Measurements from ENCODE around the gene TRIP6.

The TRIP6 gene, protein sequence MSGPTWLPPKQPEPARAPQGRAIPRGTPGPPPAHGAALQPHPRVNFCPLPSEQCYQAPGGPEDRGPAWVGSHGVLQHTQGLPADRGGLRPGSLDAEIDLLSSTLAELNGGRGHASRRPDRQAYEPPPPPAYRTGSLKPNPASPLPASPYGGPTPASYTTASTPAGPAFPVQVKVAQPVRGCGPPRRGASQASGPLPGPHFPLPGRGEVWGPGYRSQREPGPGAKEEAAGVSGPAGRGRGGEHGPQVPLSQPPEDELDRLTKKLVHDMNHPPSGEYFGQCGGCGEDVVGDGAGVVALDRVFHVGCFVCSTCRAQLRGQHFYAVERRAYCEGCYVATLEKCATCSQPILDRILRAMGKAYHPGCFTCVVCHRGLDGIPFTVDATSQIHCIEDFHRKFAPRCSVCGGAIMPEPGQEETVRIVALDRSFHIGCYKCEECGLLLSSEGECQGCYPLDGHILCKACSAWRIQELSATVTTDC

DNA sequence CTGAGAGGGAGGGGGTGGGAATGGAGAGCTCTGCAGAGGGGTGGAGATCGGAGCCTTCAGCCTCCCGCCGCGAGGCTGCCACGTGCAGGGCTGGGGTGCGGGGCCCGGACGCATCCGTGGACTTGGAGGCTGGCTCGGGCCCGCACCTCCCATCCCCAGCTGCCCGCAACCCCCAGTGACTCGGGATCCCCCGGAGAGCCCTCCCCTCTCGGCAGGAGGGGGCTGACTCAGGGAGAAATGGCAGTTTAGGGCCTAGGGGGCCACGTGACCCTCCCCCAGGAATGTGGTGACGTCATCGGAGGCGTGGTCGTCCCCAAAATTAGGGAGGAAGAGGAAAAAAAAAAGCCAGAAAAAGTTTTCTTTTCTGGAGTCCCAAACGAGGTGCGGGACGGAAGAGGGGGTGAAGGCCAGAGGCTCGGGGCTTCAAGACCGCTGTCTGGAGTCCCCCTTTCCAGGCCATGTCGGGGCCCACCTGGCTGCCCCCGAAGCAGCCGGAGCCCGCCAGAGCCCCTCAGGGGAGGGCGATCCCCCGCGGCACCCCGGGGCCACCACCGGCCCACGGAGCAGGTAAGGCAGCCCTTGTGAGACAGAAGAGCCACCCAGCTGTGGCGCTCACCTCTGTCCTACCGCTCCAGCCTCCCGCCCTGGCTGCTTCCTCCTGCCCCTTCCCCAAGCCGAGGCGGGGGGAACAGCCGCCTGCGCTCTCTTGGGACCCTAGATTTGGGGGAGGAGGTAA, at the start of gene TRIP6:
TSS of gene TRIP6 (plus strand) at position 348 of the 736 bp plus-strand sequence. CDS start at position 459, 111 bp downstream.
- peak; percentile 44 to 68 for DNase-seq (ENCODE audit: low read depth in 1 of 2, low spot score in 1 of 2)

DNA sequence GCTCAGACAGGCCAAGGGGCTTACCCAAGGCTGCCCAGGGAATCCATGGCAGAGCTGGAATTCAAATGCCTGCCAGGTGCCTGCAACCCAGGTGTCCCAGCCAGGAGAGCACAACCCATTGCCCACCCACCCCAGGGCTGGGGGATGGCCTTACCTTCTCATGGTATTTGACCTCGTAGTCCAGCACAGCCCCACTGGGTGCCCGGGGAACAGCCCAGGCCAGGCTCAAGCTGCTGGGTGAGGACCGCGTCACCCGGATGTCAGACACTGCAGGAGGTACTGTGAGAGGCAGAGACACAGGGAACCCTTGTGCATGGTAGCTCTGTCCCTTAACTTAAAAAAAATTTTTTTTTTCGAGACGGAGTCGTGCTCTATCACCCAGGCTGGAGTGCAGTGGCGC, 48.8 kb upstream of the TRIP6 start:
- DNase-seq (ENCODE audit: low read depth in 1 of 2, low spot score in 1 of 2) = no peak

DNA sequence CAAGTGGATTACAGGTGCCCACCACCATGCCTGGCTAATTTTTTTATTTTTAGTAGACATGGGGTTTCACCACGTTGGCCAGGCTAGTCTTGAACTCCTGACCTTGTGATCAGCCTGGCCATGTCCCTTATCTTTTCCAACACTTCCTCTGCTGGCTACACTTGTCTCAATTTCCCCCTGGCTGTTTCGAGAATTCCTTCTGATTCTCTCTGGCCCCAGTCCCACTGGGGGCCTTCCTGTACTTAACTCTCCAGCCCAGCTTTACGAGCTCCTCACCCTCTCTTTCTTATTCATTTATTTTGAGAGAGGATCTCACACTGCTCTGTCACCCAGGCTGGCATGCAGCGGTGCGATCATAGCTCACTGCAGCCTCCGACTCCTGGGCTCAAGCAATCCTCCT, 48.4 kb upstream of the TRIP6 start:
- DNase-seq (ENCODE audit: low read depth in 1 of 2, low spot score in 1 of 2) = no peak

DNA sequence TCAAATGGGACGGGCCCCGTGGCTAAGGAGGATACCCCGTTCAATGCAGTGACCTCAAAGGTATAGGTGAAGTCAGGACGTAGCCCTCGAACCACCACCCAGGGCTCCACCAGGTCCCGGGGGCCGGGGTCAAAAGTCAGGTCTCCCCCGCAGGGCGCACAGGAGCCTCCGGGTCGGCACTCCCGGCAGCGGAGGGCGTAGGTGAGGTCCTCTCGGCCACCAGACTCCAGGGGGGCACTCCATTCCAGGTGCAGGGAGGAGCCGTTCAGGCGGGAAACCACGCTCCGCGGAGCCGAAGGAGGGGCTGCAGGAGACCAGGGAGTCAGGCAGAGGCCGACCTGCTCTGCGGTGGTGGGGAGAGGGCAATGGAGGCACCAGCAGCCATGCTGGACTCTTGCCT, 47.6 kb upstream of the TRIP6 start:
- DNase-seq (ENCODE audit: low read depth in 1 of 2, low spot score in 1 of 2) = no peak

DNA sequence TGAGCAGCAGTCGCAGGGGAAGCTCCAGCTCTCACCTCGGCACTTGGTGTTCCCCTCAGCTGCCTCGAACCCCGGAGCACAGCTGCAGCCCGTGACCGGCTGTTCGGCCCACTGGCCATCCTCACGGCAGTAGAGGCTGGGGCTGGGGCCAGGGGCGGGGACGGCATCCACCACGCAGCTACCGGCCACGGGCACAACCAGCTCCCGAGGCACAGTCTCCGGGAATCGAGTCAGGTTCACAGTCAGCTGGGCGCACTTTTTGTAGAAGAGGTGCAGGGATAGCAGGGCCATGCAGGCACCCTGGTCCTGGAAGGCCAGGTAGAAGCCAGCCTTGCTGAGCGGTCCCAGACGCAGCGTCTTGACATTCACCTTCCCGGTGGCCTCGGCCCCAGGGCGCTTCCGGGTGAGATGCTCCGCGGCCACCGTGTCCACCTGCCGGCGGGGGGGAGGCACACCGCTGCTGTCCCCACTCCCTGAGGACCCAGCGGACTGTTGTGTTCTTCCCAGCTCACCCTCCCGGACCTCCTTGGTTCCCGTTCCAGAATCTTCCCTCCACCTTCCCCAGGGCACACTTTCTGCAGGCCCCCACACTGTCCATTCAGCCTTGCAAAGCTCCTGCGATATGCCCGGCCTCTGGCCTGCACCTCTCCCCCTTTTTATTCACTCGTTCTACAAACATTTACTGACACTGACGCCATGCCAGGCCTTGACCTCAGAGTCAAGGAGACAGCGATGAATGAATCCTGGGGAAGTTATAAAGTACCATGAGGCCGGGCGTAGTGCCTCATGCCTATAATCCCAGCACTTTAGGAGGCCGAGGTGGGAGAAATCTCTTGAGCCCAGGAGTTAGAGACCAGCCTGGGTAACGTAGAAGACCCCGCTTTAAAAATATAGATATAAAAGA, 44.7 kb upstream of the TRIP6 start:
- DNase-seq (ENCODE audit: low read depth in 1 of 2, low spot score in 1 of 2) = no peak

DNA sequence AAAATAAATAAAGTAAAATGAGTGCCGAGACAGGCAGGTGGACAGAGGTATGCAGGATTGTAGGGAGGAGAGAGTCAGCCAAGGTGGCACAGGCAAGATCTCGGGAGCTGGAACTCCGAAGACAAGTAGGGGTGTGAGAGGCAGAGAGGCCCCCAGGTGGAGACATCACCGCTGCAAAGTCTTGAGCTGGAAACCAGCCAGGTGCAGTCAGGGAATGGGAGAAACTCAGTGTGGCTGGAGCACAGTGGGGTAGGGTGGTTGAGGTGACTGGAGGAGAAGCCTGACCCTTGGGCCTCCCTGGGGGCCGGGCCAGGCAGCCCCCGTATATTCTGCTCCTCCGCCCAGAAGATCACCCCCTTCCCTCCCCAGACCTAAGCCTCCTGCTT, 44.1 kb upstream of the TRIP6 start:
- no peak for DNase-seq (ENCODE audit: low read depth in 1 of 2, low spot score in 1 of 2)

DNA sequence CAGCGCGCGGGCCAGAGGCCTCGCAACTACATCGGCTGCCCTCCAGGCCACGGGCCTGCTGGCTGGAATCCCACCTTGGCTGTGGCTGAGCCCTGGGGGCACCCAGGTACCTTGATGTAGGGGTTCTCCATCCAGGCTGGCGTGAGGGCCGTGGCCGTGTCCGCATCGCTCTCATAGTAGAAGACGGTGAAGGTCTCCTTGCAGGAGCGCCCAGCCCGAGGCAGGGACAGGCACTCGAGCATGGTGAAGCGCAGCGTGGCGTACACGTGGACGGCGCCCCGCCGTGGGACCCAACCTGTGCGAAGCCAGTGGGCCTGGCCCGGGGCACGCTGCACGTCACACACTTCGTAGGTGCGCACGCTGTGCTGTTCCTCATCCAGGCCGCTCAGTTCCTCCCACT, 43.7 kb upstream of the TRIP6 start:
- no peak for DNase-seq (ENCODE audit: low read depth in 1 of 2, low spot score in 1 of 2)

DNA sequence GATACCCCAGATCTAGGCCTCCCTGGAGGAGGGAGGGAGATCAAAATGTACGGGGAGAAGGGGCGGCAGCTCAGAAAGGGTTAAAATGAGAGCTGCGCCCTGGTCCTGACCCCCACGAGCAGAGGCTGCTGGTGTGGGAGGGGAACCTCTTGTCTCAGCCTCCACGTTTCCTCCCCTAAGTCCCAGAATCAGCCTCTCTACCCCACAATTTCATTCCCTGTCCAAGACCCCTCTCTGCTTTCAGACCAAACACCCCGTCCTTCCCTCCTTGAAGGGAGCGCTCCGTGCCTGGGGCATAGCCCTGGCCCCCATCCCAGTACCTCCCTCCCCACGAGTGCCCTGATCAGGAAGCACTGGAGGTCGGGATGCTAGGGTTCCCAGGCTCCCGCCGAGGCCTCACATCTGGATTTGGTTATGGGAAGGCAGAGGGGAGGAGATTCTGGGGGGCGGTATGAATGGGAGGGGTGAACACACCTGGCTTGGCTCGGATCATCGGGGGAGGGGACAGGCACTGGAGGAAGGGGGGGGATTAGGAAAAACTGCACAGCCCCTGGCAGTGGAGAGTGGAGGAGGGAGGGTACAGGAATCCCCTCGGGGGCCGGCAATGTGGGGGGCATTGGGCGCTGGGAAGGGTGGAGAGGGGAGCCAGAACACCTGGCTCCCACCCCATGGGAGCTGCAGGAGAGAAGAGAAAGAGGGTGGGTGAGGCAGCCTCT, 42.5 kb upstream of the TRIP6 start:
- no peak for DNase-seq (ENCODE audit: low read depth in 1 of 2, low spot score in 1 of 2)

DNA sequence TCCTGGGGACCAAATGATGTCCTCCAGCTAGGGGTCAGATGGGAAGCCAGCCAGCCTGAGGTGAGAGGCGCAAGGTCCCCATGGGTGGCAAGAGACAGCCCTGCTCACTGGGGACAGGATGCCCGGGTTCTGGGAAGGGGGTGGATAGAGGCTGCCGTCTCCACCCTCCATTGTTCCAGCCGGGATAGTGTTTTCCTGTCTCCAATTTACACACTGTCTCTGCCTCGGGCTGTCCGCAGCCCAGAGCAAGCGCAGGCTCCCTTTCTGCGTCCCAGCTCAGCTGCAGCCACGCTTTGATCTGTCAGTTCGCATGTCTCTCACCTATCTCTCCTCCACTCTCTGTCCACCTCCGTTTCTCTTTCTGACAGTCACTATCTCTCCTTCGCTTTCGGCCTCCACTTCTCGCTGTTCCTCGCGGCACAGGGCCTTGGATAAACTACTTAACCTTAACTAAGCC, 41.9 kb upstream of the TRIP6 start:
- no peak for DNase-seq (ENCODE audit: low read depth in 1 of 2, low spot score in 1 of 2)

DNA sequence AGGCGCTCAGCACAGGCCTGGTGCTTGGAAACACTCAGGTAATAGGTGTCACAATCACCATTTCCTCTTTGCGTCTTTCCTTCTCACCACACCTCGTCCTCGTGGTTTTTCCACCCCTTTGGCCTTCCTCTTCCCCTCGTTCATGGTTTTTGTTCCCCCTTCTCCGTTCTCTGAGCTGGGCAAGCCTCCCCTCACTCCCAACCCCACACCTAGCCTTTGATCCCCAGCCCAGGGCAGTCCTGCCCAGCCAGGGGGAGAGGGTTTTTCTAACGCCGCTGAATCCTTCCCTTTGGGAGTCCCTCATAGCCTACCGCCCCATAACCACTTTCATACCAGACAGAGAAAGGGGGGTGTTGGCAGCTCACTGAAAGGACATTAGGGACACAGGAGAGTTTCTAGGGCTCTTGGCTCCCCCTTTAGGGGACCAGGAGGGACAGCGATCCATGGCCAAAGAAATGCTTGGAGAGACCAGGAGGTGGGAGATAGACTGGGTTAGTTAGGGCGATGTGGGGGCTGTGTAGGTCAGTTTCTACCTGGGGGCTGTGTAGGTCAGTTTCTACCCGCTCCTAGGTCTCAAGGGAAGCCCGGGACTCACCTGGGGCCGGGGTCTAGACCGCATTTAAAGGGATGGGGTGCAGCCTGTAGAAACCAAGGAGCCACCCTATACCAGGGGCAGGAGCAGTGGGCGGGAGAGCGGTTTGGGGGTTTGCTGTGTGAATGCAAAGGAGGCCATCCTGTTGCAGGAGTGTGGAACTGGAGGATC, 41.3 kb upstream of the TRIP6 start:
- no peak for DNase-seq (ENCODE audit: low read depth in 1 of 2, low spot score in 1 of 2)

DNA sequence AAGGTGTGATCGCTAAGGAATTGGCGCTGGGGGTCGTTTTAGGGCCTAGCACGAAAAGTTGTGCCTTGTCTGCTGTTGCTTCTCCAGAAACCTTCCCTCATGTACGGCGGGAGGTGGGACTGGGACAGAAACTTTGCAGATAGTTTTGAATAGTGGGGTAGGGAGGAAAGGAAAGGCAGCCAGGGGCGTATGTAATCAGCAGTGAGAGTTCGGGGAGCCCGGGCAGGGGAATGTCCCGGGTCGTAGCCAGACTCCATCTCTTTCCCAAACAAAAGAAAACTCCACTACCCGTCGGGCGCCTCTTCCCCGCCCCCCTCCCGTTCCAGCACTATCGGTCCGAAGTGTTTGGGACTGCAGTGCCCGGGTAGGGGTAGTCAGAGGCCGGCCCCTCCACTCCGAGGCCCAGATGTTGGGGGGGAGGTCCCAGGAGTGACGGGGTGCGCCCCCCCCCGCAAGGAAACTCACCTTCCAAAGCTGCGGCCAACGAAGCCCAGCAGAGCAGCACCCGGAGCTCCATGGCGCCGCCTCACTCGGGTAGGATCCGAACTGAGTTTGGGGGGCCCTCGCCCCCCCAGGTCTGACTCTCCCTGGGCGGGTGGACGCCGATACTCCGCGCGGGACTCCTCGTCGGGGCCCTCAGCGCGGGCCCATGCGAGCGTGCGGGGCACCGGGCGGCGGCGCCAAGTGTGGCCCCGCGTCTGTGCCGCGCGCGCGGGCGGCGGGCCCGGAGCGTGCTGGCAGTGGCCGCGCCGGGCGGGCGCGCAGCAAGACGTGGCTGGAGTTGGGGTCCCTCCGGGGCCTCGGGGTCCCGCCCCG, 40.5 kb upstream of the TRIP6 start:
- DNase-seq (ENCODE audit: low read depth in 1 of 2, low spot score in 1 of 2) = no peak

DNA sequence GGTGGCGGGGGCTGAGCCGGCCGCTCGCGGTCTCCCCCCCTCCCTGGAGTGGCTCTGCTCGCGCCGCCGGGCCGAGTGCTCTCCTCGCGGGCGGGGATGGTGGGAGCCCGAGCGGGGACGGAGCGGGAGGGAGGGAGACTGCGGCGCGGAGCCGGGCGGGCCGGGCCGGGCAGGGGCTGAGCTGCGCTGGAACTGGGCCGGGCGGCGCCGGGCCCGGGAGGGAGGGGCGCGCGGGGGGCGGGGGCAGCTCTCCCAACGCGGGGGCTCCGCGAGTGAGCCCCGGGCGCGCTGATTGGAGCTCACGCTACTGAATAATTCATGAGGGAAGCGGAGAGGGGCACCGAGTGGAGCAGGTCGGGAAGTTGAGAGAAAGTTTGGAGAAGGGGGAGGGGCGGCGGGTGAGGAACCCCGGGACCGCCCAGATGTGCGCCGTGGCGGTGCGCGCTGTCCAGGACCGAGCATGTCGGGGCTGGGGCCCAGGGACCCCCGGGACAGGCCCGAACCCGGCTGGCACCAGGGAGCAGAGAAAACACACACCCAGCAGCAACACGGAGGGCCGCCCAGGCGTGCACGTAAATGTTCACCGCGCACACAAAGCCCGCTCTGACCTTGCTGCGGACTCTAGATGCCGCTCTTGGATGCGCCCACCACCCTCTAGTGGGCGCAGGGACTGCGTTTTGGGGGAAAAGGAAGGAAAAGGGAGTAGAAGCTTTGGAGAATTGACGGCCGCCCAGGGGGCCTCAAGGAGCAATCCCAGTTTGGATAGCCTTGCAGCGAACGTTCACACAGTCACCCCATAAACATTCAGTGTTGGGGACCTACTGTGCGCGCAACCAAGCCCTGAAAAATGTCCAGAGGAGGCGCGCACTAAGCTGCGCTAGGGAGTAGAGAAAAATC, 39.6 kb upstream of the TRIP6 start, which contains the start of gene EPHB4:
TSS of gene EPHB4 (minus strand) at position 194 of the 897 bp plus-strand sequence. CDS start 493 bp downstream, outside the sequence.
- no peak for DNase-seq (ENCODE audit: low read depth in 1 of 2, low spot score in 1 of 2)

DNA sequence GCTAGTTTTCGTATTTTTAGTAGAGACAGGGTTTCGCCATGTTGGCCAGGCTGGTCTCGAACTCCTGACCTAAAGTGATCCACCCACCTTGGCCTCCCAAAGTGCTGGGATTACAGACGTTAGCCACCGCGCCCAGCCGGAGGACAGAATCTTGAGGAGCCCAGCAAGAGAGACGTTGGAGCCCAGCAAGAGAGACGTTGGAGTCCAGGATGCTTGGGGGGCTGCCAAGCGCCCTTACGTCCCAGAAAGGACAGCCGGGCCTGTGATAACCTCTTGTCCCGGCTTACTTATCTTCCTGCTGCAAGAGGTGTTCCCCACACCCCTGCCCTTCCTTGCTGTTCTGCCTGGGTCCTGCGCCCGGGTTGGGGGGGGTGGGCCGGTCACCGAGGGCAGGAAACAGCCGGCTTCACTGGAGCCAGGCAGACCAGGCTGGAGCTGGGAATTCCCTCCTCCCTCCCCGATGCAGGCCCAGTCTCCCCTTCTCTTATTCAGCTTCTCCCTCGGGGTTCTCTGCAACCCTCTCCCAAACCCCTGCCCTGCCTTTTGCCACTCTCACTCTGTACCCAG, 38.0 kb upstream of the TRIP6 start:
- DNase-seq (ENCODE audit: low read depth in 1 of 2, low spot score in 1 of 2) = no peak

DNA sequence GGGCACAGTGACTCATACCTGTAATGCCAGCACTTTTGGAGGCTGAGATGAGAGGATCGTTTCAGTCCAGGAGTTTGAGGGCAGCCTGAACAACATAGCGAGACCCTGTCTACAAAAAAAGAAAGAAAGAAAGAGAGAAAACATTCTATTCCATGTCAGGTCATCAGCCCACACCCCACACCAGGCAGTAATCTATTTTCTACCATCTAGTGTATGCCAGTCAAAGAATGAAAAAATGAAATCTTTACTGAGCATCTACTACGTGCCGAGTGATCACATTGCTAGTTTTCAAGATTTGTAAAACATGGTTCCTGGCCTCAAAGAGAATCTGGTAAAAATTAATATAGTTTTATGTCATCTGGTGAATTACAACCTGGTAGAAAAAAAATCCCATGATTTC, 36.8 kb upstream of the TRIP6 start:
- DNase-seq (ENCODE audit: low read depth in 1 of 2, low spot score in 1 of 2) = no peak

DNA sequence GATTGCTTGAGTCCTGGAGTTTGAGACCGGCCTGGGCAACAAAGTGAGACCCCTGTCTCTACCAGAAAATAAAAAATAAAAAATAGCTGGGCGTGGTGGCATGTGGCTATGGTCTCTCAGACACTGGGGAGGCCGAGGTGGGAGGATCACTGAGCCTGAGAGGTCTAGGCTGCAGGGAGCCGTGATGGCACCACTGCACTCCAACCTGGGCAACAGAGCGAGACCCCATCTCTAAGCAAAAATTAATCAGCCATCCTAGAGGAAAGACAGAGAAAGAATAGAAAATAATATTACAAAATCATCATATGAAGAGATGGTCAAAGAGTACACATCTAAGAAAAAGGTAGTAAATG, 34.9 kb upstream of the TRIP6 start:
- DNase-seq (ENCODE audit: low read depth in 1 of 2, low spot score in 1 of 2) = no peak

DNA sequence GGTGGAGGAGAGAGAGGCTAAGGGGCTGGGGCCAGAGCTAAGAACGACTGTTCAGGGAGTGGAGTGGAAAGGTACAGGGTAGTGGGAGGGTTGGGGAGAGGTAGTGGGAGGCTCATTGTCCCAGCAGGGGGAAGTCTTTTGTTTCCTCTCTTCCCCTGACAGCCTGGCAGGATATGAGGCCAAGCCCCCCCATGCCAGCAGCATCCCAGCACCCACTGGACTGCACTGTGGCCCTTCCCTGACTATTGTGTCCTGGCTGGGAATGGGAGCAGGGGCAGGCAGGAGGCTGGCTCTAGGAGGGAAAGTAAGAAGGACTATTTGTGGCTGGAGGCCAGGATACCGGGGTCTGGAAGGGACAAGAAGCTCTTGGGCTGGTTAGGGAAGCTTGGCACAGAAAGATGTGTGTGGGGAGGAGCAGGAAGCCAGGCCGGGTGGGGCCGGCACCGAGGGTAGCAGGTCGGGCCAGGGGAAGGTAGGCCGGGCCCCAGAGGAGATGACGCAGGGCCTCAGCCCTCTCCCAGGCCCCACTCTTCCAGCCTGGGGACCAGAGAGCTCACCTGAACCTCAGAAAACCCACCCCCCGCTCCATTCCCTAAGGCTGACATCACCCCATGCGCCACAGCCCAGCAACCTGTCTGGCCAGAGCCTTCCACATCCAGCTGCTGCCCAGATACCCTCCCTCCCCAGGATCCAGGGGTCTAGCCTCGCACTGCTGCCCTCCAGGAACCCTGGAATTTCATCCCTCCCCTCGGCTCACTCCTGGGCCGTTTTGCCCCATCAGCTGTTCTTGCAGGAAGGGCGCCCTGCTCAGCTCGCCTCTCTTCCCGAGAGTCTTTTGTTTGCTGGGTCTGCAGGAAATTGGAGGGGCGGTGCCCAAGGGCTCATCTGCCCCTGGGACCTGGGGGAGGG, 31.0 kb upstream of the TRIP6 start:
- DNase-seq (ENCODE audit: low read depth in 1 of 2, low spot score in 1 of 2) = no peak

DNA sequence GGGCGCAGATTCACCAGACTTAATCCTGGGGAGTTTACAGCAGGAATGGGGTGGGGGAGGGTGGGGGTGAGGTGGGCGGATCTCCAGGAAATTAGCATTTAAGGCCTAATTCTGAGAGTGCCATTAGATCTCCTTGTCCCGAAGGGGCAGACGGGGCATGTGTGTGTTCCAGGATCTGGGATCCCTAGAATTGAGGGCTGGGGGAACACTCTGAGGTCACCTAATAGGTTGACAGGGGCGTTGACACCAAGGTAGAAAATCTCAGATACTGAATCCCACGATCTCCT, 30.4 kb upstream of the TRIP6 start:
- DNase-seq (ENCODE audit: low read depth in 1 of 2, low spot score in 1 of 2) = no peak

Measured in activated CD4-positive, alpha-beta T cell treated with anti-CD3 and anti-CD28 coated beads, Interleukin-2, amount 50 U/mL, for 24 hours (primary cell).